Activated naive CD4-positive, alpha-beta T cell treated with anti-CD3 and anti-CD28 coated beads, Interleukin-2, amount 50 U/mL, for 16 hours (primary cell): ENCODE measurements around the gene SLC44A5.
A peak's percentile ranks its signal among the peaks of the same experiment; 100 is the strongest.
"Not testable (repeated sequence)": the region's sequence is repeated elsewhere in the genome, so short reads cannot be mapped to it uniquely, and the experiment has no call there.

ENCODE experiments used
- DNase-seq: peaks from one replicate; pipeline ENCODE4 v3.0.0-alpha.2; 2020

SLC44A5 gene

DNA sequence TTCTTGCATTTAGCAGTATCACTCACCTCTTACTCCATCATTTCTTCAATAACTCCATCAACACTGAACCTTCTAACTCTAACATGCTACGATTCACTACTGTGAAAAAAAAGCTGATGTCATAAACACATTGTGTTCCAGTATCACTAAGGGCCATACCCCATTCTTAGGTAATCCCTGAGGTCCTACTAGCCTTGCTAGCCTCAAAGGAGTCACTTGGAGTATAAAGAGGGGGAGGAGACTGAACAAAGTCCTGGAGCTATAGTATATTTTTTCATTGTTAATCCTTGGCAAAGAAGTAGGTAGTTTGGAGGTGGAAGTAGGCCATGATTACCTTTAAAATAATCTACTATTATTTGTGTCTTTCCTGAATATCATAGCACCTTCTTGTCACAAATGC lies at the start of gene SLC44A5:
TSS of gene SLC44A5 (minus strand) at position 101 of the 400 bp plus-strand sequence. CDS start 69,667 bp downstream, outside the sequence.
- no peak for DNase-seq

DNA sequence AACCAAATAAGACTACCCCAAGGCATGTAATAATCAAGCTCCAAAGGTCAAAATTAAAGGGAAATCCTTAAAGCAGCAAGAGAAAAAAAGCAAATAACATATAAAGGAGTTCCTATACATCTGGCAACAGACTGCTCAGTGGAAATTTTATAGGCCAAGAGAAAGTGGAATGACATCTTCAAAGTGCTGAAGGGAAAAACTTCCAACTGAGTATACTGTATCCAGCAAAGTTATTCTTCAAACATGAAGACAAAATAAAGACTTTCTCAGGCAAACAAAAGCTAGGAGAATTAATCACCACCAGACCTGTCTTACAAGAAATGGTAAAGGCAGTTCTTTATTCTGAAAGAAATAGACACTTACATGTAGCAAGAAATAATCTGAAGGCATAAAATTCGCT lies 45.0 kb upstream of the SLC44A5 start:
- no peak for DNase-seq

DNA sequence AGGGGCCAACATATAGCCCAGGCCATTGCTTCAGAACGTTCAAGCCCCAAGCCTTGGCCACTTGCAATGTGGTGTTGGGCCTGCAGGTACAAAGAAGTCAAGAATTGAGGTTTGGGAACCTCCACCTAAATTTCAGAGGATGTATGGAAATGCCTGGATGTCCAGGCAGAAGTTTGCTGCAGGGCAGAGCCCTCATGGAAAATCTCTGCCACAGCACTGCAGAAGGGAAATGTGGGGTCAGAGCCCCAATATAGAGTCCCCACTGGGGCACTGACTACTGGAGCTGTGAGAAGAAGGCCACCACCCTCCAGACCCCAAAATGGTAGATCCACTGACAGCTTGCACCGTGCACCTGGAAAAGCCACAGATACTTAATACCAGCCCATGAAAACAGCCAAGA lies 36.3 kb upstream of the SLC44A5 start:
- not testable (repeated sequence) for DNase-seq

DNA sequence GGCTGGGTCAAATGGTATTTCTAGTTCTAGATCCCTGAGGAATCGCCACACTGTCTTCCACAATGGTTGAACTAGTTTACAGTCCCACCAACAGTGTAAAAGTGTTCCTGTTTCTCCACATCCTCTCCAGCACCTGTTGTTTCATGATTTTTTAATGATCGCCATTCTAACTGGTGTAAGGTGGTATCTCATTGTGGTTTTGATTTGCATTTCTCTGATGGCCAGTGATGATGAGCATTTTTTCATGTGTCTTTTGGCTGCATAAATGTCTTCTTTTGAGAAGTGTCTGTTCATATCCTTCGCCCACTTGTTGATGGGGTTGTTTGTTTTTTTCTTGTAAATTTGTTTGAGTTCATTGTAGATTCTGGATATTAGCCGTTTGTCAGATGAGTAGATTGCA lies 34.2 kb upstream of the SLC44A5 start:
- DNase-seq: not testable (repeated sequence)

DNA sequence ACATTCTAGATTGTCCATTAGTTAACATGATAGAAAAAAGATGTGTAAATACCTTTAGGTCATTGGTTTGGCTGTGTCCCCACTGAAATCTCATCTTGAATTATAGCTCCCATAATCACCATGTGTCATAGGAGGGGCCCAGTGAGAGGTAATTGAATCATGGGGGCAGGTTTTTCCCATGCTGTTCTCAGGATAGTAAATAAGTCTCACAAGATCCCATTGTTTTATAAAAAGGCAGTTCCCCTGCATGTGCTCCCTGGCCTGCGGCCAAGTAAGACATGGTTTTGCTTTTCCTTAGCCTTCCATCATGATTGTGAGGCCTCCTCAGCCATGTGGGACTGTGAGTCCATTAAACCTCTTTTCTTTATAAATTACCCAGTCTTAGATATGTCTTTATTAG lies 32.5 kb upstream of the SLC44A5 start:
- DNase-seq: no peak

DNA sequence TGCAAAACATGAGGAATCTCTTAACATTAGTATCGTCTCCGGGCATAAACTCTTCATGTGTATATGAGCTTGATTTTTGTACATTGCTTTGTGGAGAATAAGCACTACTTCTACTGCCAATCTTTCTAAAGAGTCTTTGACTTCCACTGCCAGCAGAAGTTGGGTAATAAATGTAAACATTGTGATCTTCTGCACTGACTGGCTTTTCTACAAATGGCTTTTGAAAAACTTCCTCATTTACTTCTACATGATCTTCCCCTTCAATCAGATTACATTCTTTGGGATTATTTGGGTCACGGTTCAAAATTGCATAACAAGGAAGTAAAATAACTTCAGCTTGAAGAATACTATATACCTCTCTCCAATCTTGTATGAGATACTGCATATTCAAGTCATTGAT lies 30.4 kb upstream of the SLC44A5 start:
- no peak for DNase-seq

DNA sequence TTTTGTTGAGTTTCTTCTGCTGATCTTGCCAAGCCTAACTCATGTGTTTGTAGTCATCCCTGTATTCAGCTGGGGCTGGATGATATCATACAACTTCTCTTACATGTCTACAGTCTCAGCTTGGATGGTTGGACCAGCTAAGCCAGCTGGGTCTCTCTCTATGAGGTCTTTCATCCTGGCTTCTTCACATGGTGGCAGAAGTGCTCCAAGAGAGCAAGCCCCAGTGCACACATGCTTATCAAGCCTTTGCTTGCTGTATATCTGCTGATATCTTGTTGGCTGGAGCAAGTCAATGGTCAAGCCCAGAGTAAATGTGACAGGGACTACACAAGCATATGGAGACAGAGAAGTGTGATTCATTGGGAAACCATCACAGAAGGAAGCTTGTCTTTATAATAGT lies 29.2 kb upstream of the SLC44A5 start:
- DNase-seq: no peak

DNA sequence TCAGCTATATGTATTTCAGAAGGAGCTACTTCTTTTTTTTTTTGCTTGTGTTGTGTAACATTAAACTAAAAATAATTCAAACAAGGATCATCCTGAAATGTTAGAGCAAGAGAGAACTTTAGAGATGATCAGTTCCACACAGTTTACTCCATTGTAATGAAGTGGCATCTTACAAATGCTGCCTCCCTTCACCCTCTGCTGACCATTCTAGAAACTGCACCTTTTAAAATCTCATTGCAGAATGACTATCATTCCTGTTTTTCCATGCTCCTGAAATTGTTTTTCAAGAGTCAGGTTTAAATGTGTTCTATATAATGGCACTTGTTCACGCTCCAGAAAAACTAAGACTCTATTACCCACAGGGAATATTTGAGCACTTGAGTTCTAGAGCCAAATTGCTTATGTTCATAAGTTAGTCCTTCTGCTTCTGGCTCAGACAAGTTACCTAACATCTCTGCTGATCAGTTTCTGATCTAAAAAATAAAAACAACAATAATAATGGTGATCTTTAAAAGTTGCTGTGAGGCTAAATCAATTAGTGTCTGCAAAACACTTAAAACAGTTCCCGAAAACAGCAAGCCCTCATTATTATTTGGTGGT lies 21.5 kb upstream of the SLC44A5 start:
- no peak for DNase-seq

DNA sequence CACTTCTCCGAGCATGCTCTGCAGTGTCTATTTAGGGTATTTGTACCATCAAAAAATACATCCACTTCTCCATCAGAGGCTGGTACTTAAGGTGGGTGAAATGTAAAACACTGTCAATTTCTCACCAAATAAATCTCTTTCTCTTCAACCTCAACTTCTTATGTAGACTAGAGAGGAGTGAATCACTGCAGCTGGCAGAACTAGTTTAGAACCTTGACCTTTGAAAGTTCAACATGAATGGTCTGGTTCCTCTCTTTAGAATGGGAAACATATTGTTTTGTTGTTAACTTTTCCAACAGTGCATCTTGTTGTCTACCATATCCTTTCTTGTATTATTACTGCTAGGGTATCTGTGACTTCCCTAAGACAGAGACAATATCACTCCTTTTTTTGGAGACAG lies 20.1 kb upstream of the SLC44A5 start:
- DNase-seq: no peak

DNA sequence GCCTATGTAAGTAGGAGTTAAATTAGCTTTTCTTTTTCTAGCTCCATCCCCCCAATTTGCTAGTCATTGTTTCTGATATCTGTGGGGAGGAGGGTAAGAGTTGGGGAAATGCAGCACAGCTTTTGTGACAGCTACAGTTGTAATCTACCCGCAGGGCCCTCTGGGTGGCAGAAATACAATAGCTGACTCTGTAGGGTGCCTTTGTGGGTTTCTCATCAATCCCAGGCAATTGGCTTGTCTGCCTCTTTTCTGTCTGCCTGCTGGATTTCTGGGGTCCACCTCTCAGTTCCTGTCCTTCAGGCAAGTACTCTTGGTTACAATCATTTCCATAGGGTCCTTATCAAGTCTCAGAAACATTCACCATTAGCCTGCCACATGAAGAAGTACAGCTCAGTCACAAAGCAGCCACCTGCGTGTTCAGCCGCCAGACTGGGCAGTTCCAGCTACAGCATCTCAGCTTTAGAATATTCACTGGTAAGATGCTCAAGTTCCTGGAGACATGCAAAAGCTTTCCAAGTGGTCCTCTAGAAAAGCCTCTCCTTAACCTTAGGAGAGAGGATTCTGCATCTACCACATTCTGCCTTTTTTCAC lies 19.2 kb upstream of the SLC44A5 start:
- DNase-seq: no peak

DNA sequence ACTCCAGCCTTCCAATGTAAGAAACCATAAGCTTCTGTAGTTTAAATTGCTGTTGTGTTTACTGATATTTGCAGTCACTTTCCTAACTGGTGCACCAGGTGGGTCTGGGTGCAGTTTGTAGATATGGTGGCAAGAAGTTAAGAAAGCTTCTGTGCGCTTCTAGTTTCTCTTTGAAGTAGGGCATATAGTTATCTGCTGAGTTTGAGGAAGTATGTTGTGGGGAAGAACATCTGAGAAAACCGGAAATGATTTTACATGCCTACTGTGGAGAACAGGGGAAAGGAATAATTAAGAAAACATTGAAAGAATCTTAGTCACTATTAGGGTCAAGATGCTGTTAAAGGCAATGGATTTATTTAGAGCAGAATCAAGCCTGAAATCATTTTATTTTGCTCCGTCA lies 14.9 kb upstream of the SLC44A5 start:
- no peak for DNase-seq

DNA sequence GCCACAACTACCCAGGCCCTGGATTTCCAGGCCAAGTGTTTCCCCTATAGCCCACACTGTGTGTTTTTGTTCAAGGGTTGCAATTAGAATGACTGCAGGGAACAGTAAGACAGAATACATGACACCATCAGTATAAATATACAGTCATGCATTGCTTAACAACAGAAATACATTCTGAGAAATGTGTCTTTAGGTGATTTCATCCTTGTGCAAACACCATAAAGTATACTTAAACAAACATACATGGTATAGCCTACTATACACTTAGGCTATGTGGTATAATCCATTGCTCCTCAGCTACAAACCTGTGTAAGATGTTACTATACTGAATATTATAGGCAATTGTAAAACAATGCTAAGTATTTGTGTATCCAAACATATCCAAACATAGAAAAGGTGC lies 7.5 kb upstream of the SLC44A5 start:
- no peak for DNase-seq

DNA sequence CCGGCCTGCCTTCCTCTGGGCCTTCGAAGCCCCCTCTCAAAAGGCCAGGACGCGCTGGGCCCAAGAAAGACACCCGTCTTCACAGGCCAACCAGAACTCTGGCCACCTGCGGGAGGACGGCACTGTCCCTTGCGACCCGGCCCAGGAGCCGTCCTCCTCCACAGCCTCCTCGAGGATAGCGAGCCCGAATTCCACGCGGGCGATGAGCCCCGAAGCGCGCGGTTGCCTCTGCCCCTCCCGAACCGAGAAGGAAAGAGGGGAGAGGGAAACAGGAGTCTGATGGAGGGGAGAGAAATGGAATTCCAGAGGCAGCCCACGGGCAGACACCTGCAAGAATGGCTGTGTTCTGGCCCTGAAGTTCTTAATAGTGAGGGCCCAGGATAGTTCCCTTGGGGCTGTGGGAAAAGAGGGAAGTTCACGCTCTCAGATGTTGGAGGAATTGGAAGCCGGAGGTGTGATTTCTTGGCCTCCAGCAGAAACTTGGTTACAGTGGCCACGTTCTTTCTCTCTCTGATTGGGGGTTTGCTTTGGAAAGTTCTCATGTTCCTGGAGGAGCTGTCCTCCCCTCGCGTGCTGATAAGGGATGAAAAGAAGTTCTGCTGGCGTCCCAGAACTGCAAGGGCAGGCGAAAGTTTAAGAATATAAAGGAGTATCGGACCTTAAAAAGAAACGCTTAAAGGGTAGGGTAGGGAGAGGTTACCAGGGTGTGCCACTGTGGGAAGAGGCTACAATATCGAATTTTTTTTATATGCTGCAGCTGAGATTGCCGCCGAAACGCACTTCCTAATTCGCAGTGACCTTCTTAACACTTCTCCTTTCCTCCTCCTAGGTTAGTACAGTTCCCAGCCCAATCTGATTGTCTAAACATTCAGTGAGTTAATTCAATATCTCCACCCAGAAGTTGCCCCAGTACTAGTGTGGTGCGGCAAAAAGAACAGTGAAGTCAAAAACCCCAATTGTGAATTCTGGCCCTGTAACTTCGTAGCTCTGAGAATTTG lies 5.8 kb upstream of the SLC44A5 start:
- no peak for DNase-seq

DNA sequence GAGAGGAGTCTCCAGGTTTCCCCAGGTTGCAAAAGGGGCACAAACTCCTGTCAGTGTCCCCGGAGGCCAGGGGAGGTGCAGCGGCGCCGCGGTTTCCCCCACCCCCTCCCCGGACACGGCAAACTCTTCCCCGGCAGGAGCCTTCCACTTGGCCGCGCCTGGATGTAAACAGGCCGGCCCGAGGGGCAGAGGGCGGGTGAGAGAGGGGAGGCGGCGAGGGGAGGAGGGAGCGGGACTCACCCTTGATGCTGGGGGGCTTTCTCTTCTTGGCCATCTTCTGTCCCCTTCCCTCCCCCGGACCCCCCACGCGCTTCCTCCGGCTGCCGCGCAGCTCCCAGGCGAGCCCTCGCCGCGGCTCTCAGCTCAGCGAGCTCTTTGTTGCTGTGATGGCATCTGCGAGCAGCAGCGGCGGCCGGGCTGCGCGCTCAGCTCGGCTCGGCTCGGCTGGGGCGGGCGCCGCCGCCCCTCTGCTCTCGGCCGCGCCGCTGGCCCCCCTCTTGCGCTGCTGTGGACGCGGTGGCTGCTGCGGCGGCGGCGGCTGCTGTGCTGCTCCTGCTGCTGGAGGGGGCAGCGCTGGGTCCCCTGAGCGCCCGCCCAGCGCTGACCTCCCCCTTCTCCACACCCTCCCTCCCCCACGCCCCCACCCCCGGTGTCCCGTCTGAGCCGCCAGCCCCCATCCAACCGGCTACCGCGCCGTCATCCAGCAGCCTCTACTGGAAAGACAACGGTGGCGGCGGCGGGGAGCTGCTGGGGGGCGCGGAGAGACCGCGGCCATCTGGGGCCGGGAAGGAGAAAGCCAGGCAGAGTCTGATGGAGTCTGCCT lies 4.9 kb upstream of the SLC44A5 start:
- peak; percentile 21 for DNase-seq

DNA sequence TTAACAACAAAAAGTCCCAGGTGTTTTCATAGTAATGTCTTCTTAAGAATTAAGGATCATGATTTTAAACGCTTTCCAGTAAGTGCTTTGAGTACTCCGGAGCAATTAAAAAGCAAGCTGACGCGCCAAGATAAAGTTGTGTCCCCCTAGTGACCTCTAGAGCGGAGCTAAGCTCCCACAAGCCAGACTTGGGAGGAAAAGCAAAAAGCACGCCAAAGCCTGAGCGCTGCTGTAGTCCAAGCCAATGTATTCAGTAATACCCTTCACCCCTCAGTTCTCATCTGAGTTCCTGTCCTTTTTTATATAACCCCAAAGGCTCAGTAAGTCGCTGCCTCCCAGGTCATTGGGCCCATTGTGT lies 3.5 kb upstream of the SLC44A5 start:
- no peak for DNase-seq

DNA sequence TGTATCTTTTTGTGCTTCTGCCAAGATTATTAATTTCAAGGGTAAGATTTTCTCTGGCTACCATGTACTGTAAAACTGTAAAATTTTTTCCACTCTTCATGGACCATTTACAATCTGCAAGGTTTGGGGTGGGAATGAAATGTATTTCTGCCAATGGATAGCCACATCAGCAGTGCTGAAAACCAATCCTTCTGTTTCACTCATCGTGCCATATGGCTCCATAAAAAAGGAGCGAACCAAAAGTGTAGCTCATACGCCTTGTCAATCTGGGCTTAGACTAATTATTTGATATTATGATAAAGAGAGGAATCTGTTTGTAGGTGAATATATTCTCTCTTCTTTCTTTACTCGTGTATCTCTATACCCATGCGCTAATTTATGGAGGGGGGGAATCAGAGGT lies 3.0 kb upstream of the SLC44A5 start:
- DNase-seq: no peak

DNA sequence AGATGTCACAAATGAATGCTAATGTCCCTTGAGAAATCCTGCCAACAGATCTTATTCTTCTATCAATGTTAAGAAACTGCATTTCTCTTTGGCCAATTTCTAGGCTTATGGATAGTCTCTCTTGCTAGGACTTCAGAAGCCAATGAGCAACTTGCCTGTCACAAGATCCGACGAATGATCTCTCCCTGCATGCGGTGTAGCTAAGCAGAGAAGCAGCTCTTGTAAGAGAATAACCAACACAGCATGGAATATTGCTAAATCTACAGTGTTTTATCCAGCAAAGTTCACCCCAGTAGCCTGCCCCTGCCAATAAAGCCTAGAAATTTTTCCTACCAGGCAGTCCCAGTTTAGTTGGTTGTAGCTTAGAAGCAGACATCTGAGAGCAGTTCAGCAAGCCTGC lies 2.1 kb upstream of the SLC44A5 start:
- no peak for DNase-seq

DNA sequence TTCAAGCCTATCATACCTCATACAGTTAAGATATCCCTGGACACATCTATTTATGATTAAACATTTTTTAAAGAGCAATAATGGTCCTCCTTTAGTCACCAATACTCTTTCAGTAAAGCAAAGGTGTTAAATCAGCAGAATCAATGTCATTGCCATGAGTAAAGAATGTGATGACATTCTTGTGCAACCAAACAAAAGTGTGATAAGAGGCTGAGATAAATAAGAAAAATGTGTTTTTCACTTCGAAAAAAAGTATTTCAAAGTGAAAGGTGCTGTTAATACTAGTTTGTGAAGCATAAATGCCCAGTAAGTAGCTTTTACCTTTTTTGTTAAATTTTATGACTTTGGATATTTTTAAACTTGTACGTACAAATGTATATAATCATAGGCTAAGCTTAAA lies 8.4 kb downstream of the SLC44A5 start:
- DNase-seq: no peak

DNA sequence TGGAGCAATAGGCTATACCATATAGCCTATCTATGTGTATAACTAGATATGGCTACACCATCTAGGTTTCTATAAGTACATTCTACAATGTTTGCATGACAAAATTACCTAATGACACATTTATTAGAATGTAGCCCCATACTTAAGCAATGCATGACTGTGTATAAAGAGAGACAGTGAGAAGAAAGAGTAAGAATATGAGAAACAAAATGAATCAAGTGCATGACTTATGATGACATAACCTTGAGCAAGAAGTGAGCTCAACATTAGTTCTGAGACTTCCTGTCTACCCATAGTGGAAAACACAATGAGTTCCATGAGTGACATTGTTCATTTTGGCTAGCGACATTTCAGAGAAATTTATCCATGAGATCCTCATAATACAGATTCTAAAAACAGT lies 10.1 kb downstream of the SLC44A5 start:
- no peak for DNase-seq

DNA sequence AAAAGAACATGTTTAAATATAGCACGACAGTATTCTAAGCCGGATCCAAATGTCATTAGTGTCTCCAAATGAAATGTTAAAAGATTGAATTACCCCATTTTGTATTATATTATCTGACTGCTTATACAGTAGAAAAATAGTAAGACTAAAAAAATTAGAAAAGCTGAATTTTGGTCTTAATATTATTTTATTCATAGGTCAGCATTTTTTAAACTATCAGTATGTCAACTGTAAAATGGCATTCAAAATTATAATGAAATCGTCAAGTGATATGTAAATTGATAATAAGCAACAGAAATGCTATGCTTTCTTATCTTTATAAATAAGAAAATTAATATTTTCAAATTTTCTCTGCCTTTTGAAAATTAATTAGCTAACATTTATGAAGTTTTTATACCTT lies 16.6 kb downstream of the SLC44A5 start:
- no peak for DNase-seq

DNA sequence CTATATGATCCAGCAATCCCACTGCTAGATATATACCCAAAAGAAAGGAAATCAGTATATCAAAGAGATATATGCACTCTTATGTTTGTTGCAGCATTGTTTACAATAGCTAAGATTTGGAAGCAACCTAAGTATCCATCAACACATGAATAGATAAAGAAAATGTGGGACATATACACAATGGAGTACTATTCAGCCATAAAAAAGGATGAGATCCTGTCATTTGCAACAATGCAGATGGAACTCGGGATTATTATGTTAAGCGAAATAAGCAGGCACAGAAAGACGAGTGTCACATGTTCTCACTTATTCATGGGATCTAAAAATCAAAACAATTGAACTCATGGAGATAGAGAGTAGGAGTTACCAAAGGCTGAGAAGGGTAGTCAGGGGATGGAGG lies 17.5 kb downstream of the SLC44A5 start:
- DNase-seq: not testable (repeated sequence)

DNA sequence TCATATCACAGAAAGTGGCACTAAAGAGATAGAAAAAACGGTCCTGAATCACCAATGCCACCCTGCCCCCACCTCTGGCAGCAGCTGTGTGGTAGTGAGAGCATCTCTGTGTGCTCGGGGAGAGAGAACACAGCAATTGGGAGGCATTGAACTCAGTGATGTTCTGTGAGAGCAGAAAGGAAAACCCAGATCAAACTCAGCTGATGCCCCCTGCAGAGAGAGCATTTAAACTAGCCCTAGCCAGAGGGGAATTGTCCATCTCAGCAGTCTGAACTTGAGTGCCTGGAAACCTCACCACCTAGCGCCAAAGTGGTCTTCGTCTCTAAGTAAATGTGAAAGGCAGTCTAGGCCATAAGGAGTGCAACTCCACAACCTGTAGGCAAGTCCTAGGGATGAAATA lies 21.3 kb downstream of the SLC44A5 start:
- DNase-seq: no peak

DNA sequence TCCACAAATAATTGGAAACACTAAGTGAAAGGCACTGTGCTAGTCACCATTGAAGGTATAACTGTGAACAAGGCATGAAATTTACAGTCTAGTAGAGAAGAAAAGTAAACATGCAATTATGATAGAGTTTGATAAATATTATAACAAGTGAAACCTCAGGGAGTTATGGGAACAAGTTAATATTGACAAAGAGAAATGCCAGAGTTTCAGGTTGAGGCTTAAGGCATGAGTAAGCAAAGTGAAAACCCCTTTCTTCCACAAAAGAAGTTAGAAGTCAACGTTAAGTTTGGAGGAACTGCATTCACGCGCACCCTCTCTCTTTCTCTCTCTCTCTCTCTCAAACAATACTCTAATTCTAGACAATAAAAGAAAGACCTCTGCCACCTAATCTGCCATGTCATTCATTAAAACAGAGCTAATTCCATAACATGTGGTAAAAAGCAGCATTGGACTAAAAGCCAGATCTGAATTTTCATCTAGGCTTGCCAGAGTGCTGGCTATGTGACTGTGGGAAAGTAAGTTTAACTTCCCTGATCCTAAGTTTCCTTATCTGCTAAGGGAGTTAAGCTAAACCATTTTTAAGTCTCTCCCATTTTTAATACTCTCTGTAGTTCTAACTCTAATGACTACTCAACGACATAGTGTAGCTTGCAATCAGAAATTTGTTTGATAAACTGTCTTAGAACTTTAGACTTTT lies 22.0 kb downstream of the SLC44A5 start:
- no peak for DNase-seq
